Measurements from ENCODE around the gene RYR3.
"Not testable (repeated sequence)": the region's sequence is repeated elsewhere in the genome, so short reads cannot be mapped to it uniquely, and the experiment has no call there.

Gene RYR3

GRCh38 chr15:33795070-33795469 lies 484.3 kb downstream of the RYR3 start:
- DNase-seq: no peak

DNA sequence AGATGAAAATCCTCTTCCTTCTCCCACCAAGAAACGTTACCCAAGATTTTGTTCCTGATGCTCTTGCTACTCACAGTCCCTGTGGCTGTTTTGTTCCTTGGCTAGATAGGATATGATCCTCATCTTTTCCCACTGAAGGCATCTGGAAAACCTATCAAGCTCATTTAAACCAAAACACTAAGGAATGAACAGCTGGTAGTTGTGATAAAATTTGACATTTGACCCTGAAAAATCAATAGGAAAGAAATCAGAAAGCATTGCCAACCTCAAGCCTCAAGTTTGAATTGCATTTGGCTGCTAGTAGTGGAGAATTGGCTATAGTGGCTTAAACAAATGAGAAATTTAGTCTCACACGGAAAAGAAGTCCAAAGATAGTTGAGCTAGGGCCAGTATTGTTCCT lies 486.9 kb downstream of the RYR3 start:
- DNase-seq: no peak

DNA sequence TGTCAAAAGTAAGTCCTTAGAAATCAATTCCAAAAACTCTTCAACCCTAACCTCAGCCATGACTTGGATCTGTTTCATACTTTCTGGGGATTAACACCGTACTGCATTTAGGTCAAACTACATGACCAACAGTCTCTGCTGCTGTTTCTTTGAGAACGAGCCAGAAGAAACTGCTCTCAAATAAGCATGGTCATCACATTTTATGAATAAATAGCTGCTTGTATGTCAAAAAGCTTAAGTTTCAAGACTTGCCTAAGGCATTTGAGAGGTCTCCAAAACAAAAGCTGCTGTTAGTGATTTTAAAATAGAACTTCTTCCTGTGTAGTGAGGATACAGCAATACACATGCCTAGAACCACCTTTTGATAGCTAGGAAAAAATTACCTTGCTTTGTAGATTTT lies 491.2 kb downstream of the RYR3 start:
- DNase-seq: no peak

- DNase-seq: no peak
Measured at GRCh38 chr15:33807665-33808064, 496.9 kb downstream of the RYR3 start.

DNA sequence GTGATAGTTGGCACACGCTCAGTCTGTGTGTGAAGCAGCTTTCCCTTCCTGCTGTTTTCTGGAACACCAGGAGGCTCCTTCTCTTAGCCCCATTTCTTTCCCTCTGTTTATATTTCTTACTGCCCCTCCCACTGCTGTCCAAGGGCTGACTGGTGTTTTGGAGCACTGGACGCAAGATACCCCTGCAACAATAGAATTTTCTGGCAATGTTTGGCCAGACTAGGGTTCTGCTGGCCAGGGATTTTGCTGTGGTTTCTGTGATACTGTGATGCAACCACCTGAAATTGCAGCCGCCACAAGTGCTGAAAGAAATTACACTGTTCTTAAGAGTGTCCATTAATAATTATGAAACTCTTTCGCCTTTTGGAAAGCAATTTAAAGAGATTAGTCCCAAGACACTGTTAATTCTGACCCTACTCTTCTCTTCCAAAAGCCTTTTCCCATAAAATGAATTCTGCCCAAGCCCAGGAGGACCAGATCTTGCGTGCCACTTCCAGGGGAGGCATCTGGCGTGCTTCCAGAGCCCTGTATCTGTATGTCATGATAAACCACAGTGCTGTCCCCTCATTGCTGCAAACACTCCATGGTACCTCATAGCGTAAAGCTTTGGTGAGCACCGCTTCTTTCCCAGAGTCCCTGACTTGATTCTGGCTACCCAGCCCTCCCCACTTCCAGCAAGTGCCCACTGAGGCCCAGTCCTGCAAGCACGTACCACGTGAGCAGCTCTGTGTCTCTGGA lies 498.1 kb downstream of the RYR3 start:
- no peak for DNase-seq

DNA sequence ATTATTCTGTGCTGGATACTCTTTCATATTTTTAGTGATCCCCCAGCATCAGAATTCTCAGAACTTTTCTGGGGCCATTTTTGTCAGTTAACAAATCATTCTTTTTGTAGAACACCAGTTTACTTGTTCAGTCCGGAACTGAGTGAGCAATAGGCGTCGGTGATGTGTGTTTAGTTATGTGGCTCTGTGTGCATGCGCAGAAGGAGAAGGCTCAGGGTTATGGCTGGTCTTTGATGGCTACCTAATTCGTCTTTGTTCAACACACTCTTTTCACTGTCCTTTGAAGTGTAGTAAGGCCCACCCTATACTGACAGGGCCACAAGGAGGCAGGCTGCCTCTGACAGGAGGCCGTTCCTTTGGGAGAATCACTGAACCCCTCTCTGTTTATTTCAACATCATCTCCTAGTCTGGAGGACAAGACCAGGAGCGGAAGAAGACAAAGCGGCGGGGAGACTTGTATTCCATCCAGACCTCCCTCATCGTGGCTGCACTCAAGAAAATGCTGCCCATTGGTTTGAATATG lies 499.4 kb downstream of the RYR3 start:
- no peak for DNase-seq

DNA sequence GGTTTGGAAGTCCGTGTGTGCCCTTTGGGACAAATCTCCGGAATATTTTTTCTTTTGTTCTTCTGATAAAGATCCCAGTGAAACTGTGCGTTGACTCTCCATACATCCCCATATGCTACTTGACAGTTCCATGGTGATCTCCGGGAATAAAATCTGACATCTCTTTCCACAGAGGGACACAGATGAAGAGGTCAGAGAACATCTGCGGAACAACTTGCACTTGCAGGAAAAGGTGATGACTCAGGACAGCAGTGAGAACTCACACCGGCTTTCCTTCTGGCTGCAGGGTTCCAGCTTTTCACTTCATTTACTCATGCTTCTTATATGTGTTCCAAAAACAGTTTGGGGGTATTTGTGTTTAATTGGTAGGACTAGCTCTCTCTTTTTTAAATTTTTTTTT lies 500.0 kb downstream of the RYR3 start:
- DNase-seq: no peak

DNA sequence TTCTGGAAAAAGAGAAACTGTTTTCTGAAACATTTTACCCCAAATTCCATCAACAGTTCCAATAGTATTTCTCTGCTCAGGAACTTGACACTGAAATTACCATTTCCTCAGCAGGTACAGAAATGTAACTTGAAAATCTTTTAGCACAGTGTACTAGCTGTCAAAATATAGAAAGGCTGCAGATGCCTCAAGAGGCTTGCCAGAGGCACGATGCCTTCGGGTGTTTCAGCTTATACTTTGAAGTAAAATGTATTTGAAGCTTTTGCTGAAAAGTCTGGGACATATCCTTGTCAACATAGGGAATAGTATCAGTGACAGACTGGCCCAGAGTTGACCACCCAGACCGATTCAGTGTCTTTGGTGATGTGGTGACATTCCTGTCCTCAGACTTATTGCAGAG lies 503.1 kb downstream of the RYR3 start:
- no peak for DNase-seq

- not testable (repeated sequence) for DNase-seq
Measured at GRCh38 chr15:33819499-33819898, 508.7 kb downstream of the RYR3 start.

GRCh38 chr15:33822479-33822878 lies 511.7 kb downstream of the RYR3 start:
- no peak for DNase-seq

GRCh38 chr15:33823119-33823518 lies 512.4 kb downstream of the RYR3 start:
- DNase-seq: no peak

DNA sequence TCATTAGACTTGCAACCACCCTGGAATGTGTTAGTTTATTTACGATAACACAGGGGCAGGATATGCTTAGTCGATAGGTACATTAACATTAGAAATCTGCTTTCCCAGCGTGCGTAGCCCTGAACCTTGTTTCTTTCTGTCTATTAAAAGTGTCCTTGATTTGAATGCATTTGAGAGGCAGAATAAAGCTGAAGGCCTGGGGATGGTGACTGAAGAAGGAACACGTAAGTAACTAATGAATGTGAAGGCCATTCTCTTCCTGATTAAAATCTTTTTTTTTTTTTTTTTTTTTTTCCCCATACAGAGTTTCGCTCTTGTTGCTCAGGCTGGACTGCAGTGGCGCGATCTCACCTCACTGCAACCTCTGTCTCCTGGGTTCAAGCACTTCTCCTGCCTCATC lies 514.7 kb downstream of the RYR3 start:
- no peak for DNase-seq

DNA sequence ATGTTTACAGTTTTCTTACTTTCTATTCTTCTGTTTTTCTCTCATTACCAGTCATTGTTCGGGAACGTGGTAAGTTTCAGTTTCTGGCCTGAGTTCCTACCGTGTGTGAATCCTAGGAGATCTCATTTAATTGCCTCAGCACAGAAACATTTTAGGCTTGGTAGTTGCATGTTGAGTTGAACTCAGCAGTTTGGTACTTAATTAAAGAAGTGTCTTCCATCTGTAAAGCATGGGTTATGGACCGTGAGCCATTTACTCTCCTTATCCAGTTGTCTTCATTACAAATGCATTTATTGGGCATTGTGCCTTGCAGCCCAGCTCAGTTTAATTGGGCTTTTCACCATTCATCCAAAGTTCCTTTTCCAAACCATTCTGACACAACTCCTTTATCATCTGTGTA lies 515.4 kb downstream of the RYR3 start:
- DNase-seq: no peak

DNA sequence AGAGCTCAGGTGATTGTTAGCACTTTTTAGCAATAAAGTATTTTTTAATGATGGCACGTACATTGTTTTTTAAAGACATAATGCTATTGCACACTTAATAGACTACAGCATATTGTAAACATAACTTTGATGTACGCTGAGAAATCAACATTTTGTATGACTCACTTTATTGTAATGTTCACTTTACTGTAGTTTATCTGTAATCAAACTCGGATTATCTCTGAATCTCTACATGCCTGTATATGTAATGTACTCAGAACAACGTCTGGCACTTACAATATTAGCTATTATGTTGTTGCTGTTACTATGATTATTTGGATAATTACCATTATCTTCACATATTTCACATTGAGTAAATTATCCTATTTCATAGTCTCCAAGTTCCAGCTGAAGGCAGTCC lies 519.6 kb downstream of the RYR3 start:
- DNase-seq: no peak

DNA sequence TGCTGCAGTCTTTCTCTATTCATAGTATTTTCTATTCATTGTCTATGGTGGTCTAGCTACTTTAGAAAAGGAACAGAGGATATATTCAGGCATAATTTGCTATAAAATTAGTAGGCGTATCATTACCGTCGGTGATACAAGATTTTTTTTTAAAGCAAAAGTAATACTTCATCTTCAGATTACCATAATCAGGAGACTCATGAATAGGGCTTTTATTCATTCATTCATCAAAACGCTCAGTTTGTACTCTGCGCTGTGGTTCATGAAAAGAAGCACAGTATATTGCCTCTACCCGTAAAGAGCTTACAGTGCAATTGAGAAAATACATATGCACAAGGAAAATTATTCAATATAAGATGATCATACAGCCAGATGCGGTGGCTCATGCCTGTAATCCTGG lies 520.9 kb downstream of the RYR3 start:
- DNase-seq: no peak

DNA sequence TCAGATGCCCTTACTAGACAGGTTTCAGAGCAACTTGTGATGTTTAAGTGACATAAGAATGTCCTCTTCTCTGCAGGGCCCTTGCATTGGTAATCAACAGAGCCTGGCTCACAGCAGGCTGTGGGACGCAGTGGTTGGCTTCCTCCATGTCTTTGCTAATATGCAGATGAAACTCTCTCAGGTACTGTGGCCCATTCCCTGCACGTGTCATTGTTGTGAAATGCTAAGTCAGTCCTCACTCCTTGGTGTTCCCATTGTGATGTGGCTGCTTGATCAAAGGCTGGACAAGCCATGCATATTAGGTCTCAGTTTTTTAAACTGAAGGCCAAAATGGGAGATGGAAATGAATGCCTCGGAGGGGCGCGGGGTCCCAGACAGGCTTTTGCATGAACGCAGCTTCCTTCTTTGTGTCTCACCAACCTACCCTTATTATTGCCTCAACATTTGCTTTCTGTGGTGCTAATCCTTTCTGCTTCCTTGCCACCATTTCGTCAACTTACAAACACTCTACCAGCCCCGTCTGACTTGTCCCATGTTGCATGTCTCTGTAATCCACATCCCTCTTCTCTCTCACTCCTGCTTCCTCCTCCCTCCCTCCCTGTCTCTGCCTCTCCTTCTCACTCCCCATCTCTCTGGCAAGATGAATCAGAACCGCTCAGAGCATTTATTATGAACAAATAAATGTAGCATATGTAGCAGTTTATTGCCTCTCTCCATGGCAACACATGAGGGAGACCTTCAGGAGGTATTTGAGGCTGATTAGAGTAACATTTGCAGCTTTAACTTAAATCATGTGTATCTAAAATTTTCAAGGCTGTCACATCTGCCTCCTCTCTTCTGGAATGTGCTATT lies 524.4 kb downstream of the RYR3 start:
- DNase-seq: no peak

GRCh38 chr15:33837294-33837693 lies 526.5 kb downstream of the RYR3 start:
- DNase-seq: no peak

DNA sequence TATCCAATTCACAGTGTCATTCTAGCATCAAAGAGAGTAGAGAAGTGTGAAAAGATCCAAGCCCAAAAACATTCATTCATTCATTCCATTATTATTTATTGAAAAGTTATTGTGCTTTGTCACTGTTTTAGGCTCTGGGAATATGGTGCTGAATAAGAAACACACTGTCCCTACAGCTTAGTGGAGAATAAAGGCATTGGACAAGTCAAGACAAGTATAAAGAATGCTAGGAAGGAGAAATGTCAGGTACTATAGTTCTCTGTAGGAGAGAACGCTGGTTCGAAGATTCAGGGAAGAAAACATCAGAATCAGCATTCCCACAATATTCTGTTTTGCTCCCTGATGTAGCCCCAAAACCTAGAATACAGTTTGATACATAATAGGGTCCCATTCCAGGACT lies 528.8 kb downstream of the RYR3 start:
- DNase-seq: no peak

DNA sequence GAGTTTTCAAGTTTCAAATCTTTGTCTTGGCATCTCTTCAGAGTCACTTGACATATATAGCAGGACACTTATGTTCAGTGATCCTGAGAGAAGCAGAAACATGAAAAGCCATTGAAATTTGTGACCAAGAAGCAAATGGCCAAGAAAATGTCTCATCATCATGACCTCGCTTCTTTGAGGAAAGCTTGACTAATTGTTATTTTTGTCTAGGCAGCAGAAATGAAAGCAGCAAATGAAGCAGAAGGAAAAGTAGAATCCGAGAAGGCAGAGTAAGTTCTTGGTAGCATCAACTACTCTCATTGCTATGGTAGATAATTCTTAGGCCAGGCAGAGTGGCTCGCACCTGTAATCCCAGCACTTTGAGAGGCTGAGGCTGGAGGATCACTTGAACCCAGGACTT lies 529.8 kb downstream of the RYR3 start:
- no peak for DNase-seq

GRCh38 chr15:33844186-33844585 lies 533.4 kb downstream of the RYR3 start:
- DNase-seq: no peak

DNA sequence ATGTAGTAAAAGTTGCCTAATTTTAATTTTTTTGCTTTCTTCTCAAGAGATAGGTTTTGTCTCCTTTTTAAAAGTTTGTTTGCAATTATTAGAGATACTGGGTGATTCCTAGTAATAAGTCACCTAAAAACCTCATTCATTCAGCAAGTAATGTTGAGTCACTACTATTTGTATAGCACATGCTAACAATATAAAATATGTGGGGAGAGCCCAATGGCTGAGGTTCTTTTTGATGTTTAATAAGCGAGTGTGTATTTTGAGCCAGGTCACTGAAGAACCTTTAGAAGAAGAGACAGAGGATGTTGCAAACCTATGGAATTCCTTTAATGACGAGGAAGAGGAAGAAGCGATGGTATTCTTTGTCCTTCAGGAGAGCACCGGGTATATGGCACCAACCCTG lies 533.8 kb downstream of the RYR3 start:
- DNase-seq: no peak

DNA sequence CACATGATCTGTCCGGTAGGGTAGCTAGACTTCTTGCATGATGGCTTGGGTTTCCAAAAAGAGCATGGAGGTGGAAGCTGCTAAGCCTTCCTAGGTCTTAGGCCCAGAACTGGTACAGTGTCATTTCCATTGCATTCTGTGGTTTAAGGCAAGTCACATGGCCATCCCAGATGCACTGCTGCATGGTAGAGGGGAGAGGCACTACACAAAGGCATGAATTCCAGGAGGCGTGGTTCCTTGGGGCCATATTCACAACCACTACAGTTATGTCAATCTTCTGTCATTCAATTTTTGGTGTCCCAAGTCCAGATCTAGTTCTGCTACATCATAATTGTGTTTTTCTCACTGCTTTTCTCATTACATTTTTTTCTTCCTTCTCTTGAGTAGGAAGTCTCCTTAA lies 535.4 kb downstream of the RYR3 start:
- DNase-seq: no peak

- no peak for DNase-seq
Measured at GRCh38 chr15:33846862-33847261, 536.1 kb downstream of the RYR3 start.

- no peak for DNase-seq
Measured at GRCh38 chr15:33848011-33848410, 537.2 kb downstream of the RYR3 start.

All from NCI-H2227 treated with DMSO at 0.1 percent for 48 hours (cell line).